GM21576 (cell line): Measurements from ENCODE around the gene HBA2.
"Not testable (repeated sequence)": the region's sequence is repeated elsewhere in the genome, so short reads cannot be mapped to it uniquely, and the experiment has no call there.

ENCODE experiments used
- ATAC-seq: cut with Tn5 transposase; IDR thresholded peaks from one replicate; pipeline ENCODE4 v1.9.1; 2021; ENCODE audit warnings: mild to moderate bottlenecking, moderate library complexity; ENCODE audit not compliant: unreplicated experiment

The HBA2 gene

DNA sequence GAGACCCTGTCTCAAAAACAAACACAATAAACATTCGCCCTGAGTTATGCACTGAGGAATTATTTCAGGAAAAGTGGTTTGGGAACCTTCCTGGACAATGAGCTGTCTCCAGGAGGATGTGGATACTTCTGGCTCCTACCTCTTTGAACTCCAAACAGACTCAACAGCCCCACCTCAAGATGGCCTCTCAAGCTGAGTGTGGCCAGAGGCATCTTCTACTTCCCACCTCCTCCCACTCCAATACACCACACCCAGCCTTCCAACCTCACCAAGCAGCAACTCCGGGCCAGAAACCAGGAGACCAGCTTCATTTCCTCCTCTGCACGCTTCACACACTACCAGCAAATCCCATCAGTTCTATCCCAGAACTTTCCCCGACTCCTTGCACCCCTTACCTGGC is 19.2 kb downstream of the HBA2 start:
- ATAC-seq = no peak

DNA sequence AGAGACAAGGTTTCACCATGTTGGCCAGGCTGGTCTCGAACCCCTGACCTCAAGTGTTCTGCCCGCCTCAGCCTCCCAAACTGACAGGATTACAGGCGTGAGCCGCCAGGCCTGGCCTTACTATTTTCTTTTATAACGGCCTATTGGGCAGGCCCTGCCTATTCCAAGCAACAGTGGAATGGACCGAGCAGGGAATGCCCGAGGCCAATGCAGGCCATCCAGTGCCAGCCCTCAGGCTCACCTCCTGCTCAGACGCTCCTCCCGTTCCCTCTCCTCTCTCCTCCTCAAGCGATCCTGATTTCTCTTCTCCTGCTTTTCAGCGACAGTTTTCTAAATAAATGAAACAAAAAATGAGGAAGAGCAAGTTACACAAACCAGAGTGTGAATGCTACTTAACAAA is 20.0 kb downstream of the HBA2 start:
- no peak for ATAC-seq

DNA sequence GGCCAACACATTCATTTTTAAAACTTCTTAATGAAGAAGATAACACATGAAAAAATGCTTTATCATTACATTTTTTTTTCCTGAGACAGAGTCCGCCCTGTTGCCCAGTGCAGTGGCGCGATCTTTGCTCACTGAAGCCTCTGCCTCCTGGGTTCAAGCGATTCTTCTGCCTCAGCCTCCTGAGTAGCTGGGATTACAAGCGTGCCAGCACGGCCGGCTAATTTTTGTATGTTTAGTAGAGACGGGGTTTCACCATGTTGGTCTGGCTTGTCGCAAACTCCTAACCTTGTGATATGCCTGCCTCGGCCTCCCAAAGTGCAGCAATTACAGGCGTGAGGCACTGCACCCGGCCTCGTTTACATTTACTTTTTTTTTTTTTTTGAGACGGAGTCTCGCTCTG is 20.8 kb downstream of the HBA2 start:
- ATAC-seq = no peak

DNA sequence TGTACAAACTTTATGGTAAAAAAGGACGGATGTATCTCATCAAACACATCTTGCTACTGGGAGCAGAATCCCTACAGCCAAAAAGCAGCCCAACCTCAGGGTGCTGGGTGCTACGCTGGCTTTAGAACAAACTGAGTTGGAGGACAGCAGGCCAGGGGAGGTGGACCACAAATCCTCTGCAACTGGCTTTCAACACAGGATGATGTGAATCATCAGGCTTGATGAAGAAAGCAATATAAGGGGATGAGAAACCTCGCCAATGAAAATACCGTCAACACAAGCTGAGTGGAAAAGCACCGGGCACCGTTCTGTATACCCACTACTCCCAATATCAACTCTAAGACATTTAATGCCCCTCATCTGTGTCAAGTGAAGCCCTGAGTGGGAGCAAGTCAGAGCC is 21.8 kb downstream of the HBA2 start:
- ATAC-seq = no peak

DNA sequence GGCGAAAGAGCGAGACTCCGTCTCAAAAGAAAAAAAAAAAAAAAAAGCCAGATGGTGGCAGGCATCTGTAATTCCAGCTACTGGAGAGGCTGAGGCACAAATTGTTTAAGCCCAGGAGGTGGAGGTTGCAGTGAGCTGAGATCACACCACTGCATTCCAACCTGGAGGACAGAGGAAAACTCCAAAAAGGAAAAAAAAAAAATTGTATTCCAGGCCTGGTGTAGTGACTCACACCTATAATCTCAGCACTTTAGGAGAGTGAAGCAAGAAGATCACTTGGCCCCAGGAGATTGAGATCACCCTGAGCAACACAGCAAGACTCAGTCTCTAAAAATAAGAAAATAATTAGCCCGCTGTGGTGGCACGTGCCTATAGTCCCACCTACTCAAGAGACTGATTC is 27.7 kb downstream of the HBA2 start:
- no peak for ATAC-seq

DNA sequence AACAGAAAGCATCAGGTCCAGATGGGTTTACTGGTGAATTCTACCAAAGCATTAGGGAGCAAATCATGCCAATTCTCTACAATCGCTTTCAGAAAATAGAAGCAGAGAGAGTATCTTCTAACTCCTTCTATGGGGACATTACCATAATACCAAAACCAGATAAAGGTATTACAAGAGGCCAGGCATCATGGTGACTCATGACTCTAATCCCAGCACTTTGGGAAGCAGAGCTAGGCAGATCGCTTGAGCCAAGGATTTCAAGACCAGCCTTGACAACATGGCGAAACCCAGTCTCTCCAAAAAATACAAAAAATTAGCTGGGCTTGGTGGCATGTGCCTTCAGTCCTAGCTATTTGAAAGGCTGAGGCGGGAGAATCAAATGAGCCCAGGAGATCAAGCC is 30.6 kb downstream of the HBA2 start:
- ATAC-seq = no peak

DNA sequence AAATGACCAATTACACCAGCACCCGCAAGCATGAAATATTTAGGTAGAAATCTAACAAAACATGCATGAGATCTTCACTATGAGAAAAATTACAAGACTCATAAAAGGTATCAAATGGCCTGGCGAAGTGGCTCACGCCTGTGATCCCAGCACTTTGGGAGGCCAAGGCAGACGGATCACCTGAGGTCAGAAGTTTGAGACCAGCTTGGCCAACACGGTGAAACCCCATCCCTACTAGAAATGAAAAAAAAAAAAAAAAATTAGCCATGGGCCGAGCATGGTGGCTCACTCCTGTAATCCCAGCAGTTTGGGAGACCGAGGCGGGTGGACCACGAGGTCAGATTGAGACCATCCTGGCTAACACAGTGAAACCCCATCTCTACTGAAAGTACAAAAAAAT is 31.4 kb downstream of the HBA2 start:
- ATAC-seq = not testable (repeated sequence)

DNA sequence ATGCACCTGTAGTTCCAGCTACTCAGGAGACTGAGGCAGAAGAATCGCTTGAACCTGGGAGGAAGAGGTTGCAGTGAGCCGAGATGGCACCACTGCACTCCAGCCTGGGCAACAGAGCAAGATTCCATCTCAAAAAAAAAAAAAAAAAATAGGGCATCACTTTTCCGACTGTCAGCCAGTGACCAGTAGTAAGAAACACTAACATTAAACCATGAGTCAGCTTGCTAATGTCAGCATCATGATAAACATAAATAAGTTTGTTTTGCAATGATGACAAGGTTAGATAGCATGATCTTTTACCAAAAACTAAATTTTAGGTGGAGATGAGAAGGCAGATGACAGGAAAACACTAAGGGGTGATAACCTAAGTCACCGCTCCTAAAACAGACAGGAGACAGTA is 36.7 kb downstream of the HBA2 start:
- ATAC-seq = not testable (repeated sequence)

DNA sequence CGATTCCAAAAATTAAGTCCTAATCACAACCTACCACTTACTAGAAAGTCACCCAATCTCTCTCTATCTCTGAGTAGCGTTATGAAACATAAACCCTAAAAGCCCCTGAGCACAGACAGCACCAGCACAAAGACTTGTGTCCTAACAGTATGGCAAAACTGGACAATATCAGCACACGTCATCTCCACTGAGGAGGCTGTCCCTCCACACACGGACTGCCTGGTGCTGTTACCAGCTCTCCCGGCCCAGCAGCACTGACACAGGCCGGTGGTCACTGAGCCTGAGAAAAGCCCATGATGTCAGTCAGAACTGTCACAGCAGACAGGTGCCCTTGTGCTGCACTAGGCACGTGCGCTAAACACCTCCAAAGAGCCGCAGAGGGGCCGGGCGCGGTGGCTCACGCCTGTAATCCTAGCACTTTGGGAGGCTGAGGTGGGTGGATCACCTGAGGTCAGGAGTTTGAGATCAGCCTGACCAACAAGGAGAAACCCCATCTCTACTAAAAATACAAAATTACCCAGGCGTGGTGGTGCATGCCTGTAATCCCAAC is 39.0 kb downstream of the HBA2 start:
- ATAC-seq = not testable (repeated sequence)

DNA sequence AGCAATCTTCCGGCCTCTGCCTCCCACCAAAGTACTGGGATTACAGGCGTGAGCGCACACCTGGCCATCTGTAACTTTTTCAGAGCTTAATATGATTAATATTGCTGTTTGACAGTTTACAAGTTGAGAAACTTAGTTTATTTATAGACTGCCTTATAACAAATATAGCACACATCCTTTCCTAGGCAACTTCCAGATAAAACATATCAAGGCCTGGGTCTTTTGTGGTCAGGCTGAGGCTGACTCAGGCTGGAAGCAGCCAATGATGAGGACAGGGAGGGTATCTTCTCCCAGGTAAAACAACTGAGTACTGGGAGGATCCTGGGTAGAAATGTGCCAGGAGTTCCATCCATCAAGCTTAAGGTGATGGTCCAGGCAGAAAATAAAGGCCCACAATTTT is 40.3 kb downstream of the HBA2 start:
- no peak for ATAC-seq

DNA sequence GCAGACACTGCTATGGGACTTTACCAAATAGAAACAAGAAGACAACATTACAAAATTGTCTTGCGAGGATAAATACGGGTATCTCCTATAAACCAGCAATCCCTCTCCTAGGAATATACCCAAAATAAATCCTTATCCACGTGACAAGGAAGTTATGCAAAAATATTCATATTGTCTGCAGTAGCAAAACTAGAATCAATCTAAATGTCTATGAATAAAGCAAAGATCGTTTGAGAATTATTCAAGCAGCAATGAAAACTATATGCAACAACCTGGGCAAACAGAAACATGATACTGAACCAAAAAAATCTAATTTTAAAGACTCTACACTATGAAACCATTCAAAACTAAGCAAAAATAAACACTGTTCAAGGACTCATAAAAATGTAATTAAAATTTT is 47.3 kb downstream of the HBA2 start:
- no peak for ATAC-seq
